ENCODE results near the gene RBM4. TPM values are rescaled to one million over a fixed set of nuclear protein-coding genes. Genes with fewer than 3 reads are reported as not detected.

The RBM4 gene
- total RNA-seq, 1 experiment from 2014 or later, result 245 TPM

DNA sequence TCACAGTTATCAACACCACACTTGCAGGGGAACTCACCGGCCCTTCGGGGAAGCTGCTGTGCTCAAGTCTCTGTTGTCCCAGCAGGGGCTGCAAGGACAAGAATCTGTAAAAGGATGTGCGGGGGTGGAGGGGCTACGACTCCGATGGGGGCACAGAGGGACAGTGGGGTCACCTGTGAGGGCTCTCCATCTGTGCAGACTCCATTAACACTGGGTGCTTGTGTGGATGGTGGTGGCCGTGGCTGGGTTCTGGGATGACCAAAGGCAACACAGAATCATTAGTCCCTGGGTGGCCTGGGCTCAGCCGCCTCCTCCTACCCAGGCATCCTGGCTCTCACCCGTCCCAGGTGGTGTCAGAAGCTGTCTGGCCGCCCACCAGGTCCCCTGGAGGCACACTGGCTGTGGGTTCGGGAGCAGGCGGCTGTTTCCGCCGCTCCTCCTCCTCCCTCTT is 49.4 kb downstream of the RBM4 start:
- no peak for DNase-seq (ENCODE audit: low spot score)
- no peaks in the 10 kb centered on the region for H3K27me3 ChIP-seq (replicated peaks; ENCODE audit: insufficient read depth, low read depth, low read length, poor library complexity)
- H3K4me1 ChIP-seq (ENCODE audit: insufficient read depth, low read length, poor library complexity, severe bottlenecking), result no peaks in the 10 kb centered on the region
- CTCF ChIA-PET, result no interaction called here
- no peak overlapping the region for H3K4me3 ChIP-seq (ENCODE audit: low read depth, low read length, poor library complexity, severe bottlenecking)
- H3K9me3 ChIP-seq (ENCODE audit: low read depth, low read length, poor library complexity, severe bottlenecking), result no peaks in the 10 kb centered on the region
- BruUV-seq (replicated peaks), result no TSS peak
- peaks cover 3% of the 10 kb centered on the region for H3K36me3 ChIP-seq (ENCODE audit: insufficient read depth, low read length, poor library complexity, severe bottlenecking)
- no peak for TF ChIP-seq EZH2 (IDR thresholded peaks at IDR 0.05; ENCODE audit: borderline replicate concordance, low read depth, low read length, poor library complexity, severe bottlenecking)
- TF ChIP-seq CTCF (conservative IDR thresholded peaks at IDR 0.05; ENCODE audit: low read depth, low read length), result no peak
- POLR2A ChIA-PET (ENCODE audit: low non-redundant PET), result no interaction called here
- H3K27ac ChIP-seq (ENCODE audit: low read depth, low read length, poor library complexity, severe bottlenecking), result no peak overlapping the region
- intact Hi-C loops (cut with micrococcal nuclease; ENCODE audit: unreplicated experiment), result no loop called here

- Histone ChIP-seq H3K27ac (ENCODE audit: low read depth, low read length, poor library complexity, severe bottlenecking) (no peak overlapping the region), H3K27me3 (replicated peaks; ENCODE audit: insufficient read depth, low read depth, low read length, poor library complexity) (no peaks in the 10 kb centered on the region), H3K4me3 (ENCODE audit: low read depth, low read length, poor library complexity, severe bottlenecking) (no peak overlapping the region), H3K36me3 (ENCODE audit: insufficient read depth, low read length, poor library complexity, severe bottlenecking) (peaks cover 3% of the 10 kb centered on the region), H3K9me3 (ENCODE audit: low read depth, low read length, poor library complexity, severe bottlenecking) (no peaks in the 10 kb centered on the region), H3K4me1 (ENCODE audit: insufficient read depth, low read length, poor library complexity, severe bottlenecking) (no peaks in the 10 kb centered on the region)
- no peak for TF ChIP-seq EZH2 (IDR thresholded peaks at IDR 0.05; ENCODE audit: borderline replicate concordance, low read depth, low read length, poor library complexity, severe bottlenecking)
- no peak for TF ChIP-seq CTCF (conservative IDR thresholded peaks at IDR 0.05; ENCODE audit: low read depth, low read length)
- intact Hi-C loops (cut with micrococcal nuclease; ENCODE audit: unreplicated experiment), result no loop called here
- DNase-seq (ENCODE audit: low spot score), result no peak
- ChIA-PET CTCF (no interaction called here), POLR2A (ENCODE audit: low non-redundant PET) (no interaction called here)
- no TSS peak for BruUV-seq (replicated peaks)
Measured at GRCh38 chr11:66688561-66689534, 50.3 kb downstream of the RBM4 start.

- H3K9me3 ChIP-seq (ENCODE audit: low read depth, low read length, poor library complexity, severe bottlenecking), result no peaks in the 10 kb centered on the region
- POLR2A ChIA-PET (ENCODE audit: low non-redundant PET), result no interaction called here
- peaks cover 3% of the 10 kb centered on the region for H3K36me3 ChIP-seq (ENCODE audit: insufficient read depth, low read length, poor library complexity, severe bottlenecking)
- DNase-seq (ENCODE audit: low spot score), result no peak
- CTCF ChIA-PET, result no interaction called here
- no peak overlapping the region for H3K4me3 ChIP-seq (ENCODE audit: low read depth, low read length, poor library complexity, severe bottlenecking)
- intact Hi-C loops (cut with micrococcal nuclease; ENCODE audit: unreplicated experiment), result loop anchor here (5.0 kb wide), 1 partner anchor 287 kb away; the partner anchor contains the start of gene C11orf86
- BruUV-seq (replicated peaks), result no TSS peak
- no peaks in the 10 kb centered on the region for H3K27me3 ChIP-seq (replicated peaks; ENCODE audit: insufficient read depth, low read depth, low read length, poor library complexity)
- no peak overlapping the region for H3K27ac ChIP-seq (ENCODE audit: low read depth, low read length, poor library complexity, severe bottlenecking)
- no peaks in the 10 kb centered on the region for H3K4me1 ChIP-seq (ENCODE audit: insufficient read depth, low read length, poor library complexity, severe bottlenecking)
- TF ChIP-seq CTCF (conservative IDR thresholded peaks at IDR 0.05; ENCODE audit: low read depth, low read length) (no peak), EZH2 (IDR thresholded peaks at IDR 0.05; ENCODE audit: borderline replicate concordance, low read depth, low read length, poor library complexity, severe bottlenecking) (no peak)
Measured at GRCh38 chr11:66689661-66690590, 51.4 kb downstream of the RBM4 start.
